Muscle of back (tissue), 13 donors: ENCODE results near the gene FKBP1B. TPM values are rescaled to one million over a fixed set of nuclear protein-coding genes. Genes with fewer than 3 reads are reported as not detected.
"Not testable (repeated sequence)": the region's sequence is repeated elsewhere in the genome, so short reads cannot be mapped to it uniquely, and the experiment has no call there.

Experiments
- DNase-seq, 3 donors: peaks; one replicate each; pipeline versions ENCODE4 v3.0.0 to v3.0.0-alpha.2; 2013
- long read RNA-seq, 9 donors: transcript quantifications; one replicate each; lab custom pipeline, GENCODE V29; 2026
- polyA plus RNA-seq, 10 donors: library from polyadenylated mRNA; unstranded; fragments of 120-200 nt; gene quantifications; one replicate each; pipeline ENCODE4 v1.2.1, GENCODE V29; 2013; ENCODE audit not compliant: insufficient read length in 10 of 10

FKBP1B gene
- polyA plus RNA-seq, result 1 to 10 TPM; 1.6 to 3.9 (median 2.6) TPM
- long read RNA-seq, donor 1, partial matches to known transcripts, result 0 of 1 reads
- long read RNA-seq, donor 1, other reads (novel, unspliced or antisense), result 0 of 1 reads
- long read RNA-seq, donor 2, partial matches to known transcripts, result 0 of 1 reads
- long read RNA-seq, donor 2, other reads (novel, unspliced or antisense), result 0 of 1 reads
- long read RNA-seq, donor 3, result 0 reads
- long read RNA-seq, donor 4, partial matches to known transcripts, result 0 of 2 reads
- long read RNA-seq, donor 4, other reads (novel, unspliced or antisense), result 0 of 2 reads
- long read RNA-seq, donor 5, partial matches to known transcripts, result 0 of 4 reads
- long read RNA-seq, donor 5, other reads (novel, unspliced or antisense), result 0 of 4 reads
- long read RNA-seq, donor 6, result 0 reads
- long read RNA-seq, donor 7, partial matches to known transcripts, result 0 of 1 reads
- long read RNA-seq, donor 7, other reads (novel, unspliced or antisense), result 0 of 1 reads
- long read RNA-seq, donor 8, result 0 reads
- long read RNA-seq, donor 9, result 0 reads

GRCh38 chr2:24049485-24050021 is at the start of gene FKBP1B:
Gene FKBP1B (plus strand): TSS chr2:24049741. CDS start chr2:24049850, 109 bp downstream.
- peak; percentile 11 to 61 (median 27) for DNase-seq

GRCh38 chr2:24007693-24008092 is 41.8 kb upstream of the FKBP1B start:
- DNase-seq, result no peak

GRCh38 chr2:24008672-24009366 is 40.7 kb upstream of the FKBP1B start:
- no peak for DNase-seq

GRCh38 chr2:24009367-24009679 is 40.2 kb upstream of the FKBP1B start:
- DNase-seq, result no peak

DNA sequence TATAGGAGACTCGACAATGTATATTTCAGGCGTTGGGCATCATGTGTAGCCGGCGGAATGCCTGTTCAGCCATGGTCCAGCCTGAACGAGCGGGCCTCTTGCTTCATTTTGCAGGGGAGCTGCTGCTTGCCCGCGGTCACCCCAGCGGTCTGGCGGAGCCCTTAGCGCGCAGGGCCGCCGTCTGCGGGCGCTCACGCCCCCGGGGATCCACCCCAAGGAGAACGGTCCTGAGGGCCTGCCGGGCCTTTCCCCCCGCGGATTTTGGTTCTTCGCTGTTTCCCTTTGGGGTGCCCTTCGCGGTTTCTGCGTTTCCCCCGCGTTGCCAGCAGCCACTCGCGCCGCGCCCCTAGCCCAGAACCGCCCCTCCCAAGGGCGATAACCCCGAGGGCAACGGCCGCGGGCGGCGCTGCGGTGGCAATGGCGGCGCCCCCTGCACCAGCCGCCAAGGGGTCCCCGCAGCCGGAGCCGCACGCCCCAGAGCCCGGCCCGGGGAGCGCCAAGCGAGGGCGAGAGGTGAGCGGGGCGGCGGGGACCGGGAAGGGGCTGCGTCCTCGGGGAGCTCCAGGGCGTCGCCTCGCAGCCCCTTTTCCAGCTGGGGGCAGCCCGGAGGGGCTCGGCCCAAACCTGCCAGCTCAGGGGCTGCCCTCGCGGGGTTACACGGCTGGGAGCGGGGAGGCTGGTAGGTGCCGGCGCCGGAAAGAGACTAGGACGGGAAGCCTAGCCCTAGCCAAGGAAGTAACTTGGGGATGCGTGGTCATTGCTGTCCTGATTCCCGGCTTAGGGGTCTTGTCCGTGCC is 39.7 kb upstream of the FKBP1B start, which contains the start of gene MFSD2B:
Gene MFSD2B, plus strand, starts transcription at position 406 of the 797 bp plus-strand sequence. Its CDS starts 12 bp downstream, at position 418.
- peak in 1 of 3 donors; percentile 35 for DNase-seq

DNA sequence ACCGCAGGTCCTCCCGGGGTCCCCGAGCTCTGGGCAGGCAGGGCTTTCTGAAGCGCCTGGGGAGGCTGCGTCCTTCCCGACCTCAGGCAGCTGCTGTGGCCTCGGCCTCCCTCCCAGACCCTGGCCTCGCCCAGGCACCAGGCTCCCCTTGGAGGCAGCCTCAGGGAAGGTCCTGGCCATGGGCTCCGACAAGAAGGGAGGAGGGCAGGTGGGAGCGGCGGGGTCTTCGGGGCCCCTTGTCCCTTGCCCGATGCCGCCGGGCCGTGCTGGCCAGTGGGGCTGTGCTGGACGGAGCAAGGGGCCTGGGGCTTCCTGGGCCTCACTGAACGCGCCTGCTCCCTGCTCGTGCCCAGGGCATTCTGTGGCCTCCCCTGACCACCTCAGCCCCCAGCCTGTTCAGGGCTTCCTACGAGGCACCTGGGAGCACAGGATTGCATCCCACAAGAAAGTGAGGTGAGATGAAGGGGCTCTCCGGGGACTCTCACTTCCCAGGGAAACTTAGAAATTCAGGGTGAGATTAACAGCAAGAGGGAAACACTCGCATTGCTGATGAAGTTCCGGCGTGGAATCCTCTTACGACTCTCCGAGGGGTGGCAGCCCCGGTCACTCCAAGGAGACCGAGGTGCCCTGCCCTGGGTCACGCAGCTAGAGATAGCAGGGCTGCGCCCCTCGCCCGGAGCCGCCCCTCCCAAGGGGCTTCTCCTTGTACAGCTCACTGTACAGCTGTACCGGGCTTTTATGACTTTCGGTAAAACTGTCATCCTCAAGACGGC is 38.9 kb upstream of the FKBP1B start:
- DNase-seq, result peak in 1 of 3 donors; percentile 41

GRCh38 chr2:24011250-24012104 is 38.1 kb upstream of the FKBP1B start:
- no peak for DNase-seq

GRCh38 chr2:24012521-24013188 is 36.9 kb upstream of the FKBP1B start:
- DNase-seq, result no peak

DNA sequence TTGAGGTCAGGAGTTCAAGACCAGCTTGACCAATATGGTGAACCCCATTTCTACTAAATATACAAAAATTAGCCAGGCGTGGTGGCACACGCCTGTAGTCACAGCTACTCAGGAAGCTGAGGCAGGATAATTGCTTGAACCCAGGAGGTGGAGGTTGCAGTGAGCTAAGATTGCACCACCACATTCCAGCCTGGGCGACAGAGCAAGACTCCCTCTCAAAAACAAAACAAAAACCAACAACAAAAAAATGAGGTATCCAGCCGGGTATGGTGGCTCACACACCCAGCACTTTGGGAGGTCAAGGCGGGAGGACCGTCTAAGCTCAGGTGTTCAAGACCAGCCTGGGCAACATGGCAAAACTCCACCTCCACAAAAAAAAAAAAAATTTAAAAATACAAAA is 34.6 kb upstream of the FKBP1B start:
- not testable (repeated sequence) for DNase-seq

GRCh38 chr2:24015562-24016375 is 33.8 kb upstream of the FKBP1B start:
- DNase-seq, result no peak

- no peak for DNase-seq
These were observed 33.2 kb upstream of the FKBP1B start for GRCh38 chr2:24016376-24016761.

DNA sequence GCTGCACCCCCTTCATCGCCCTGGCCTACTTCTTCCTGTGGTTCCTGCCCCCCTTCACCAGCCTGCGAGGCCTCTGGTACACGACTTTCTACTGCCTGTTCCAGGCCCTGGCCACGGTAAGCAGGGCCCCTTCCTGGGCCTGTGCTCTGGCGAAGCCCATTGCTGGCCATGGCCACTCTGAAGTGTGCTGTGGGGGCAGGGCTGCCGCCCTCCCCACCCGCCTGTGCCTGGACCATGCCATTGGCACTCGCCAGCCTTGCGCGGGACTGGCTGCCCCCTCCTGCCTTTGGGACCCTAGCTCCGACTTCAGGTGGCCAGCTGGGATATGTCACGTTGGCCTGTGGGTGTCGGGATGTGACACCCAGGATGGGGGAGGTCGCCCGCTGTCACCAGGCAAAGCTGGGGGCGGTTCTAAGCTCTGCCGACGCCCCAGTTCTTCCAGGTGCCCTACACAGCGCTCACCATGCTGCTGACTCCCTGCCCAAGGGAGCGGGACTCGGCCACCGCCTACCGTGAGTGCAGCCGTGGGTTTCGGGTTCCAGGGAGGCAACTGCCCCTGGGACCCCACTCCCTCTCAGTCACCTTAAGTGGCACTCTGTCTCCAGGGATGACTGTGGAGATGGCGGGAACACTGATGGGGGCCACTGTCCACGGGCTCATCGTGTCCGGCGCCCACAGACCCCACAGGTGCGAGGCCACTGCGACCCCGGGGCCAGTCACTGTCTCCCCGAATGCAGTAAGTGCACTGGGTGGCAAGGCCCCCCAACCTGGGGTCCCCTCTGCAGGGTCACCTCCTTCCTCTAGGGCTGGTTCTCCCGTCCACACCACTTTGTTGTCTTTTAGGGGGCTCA is 32.5 kb upstream of the FKBP1B start:
- DNase-seq, result no peak

- no peak for DNase-seq
These were observed 31.8 kb upstream of the FKBP1B start for GRCh38 chr2:24017711-24018110.

DNA sequence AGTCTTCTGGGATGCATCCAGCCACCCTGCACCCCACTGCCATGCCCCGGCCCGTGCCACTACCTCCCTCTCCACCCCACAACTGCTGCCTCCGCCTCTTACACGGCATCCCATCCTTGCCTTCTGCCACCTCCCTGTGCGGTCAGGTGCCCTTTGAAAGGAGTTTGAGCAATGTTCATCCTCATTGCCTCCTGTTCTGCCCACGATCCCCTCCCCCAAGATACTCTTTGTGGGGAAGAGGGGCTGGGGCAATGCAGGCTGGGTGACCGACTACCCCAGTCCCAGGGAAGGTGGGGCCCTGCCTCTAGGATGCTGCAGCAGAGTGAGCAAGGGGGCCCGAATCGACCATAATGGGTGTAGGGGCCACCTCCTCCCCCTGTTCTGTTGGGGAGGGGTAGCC is 31.3 kb upstream of the FKBP1B start:
- no peak for DNase-seq

DNA sequence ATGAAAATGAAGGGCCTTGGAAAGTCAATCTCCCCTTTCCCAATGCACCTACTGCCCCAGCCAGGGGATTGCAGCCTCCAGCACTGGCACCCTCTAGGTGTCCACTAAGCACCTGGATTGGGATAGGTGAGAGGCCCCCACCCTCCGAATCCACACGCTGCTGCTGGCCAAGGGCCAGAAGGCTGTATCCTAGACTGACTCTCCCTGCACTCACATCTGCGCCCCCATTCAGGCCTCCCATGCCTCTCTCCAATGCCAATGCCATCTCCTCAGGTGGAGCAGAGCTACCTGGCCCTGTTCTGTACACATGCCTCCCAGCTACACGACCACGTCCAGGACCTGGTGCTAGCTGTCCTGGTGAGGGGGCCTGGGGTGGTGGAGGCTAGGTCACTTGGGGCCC is 29.8 kb upstream of the FKBP1B start:
- DNase-seq, result no peak

DNA sequence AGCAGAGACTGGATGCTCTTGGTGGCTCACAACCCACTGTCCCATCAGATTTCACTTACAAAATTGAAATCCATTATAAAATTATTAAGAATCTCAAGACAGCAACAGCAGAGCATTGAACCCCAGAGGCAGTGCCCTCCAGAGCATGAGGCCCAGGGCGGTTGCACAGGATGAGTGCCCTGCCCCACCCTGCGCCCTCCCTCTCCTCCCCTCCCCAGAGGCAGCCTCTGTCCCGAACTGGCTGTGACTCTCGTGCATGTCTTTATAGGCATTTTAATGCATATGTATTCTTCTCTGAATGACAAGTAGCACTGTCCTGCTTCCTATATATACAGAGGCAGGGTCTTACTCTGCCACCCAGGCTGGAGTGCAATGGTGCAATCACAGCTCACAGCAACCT is 29.3 kb upstream of the FKBP1B start:
- no peak for DNase-seq
